Sigmoid colon (tissue), 4 donors: ENCODE data around the gene NFKB1.

Experiments
- CTCF ChIP-seq, 4 experiments: fragments of 450-650 bp in 3 of 4; fragments of 200-600 bp in 1 of 4; IDR thresholded peaks; one replicate each; pipeline ENCODE4 v1.5.1; 2016 to 2019; ENCODE audit warnings: antibody characterized with exemption in 4 of 4, mild to moderate bottlenecking in 3 of 4, moderate library complexity in 2 of 4
- POLR2AphosphoS5 ChIP-seq, 4 donors: sonication (generic); formaldehyde crosslinking; IDR thresholded peaks; one replicate each; pipeline ENCODE4 v1.6.1; 2017; ENCODE audit warnings: antibody characterized with exemption in 4 of 4

GRCh38 chr4:102497986-102498385, 3.2 kb upstream of the NFKB1 start:
- TF ChIP-seq CTCF (IDR thresholded peaks at IDR 0.05) (no peak), POLR2AphosphoS5 (IDR thresholded peaks at IDR 0.05) (no peak)
